GM12891 (cell line): Measurements from ENCODE around the gene CRB3.

Experiments used
- DNase-seq: peaks from one replicate; pipeline ENCODE4 v3.0.0; 2011; ENCODE audit warnings: low spot score; ENCODE audit not compliant: insufficient read length
- FAIRE-seq: peaks from 2 replicates; lab custom pipeline; 2011; peaks lifted over from hg19 to GRCh38; lab: Jason Lieb, UNC
- PAX5 ChIP-seq: IDR thresholded peaks from 2 replicates; pipeline ENCODE4 v1.6.1; 2011; ENCODE audit warnings: low read length, moderate library complexity, mild to moderate bottlenecking; ENCODE audit not compliant: insufficient read depth, severe bottlenecking
- POLR2A ChIP-seq: IDR thresholded peaks from 2 replicates; pipeline ENCODE4 v1.6.1; 2011; ENCODE audit warnings: low read depth, low read length, control low read depth
- POLR2AphosphoS5 ChIP-seq: IDR thresholded peaks from 2 replicates; pipeline ENCODE4 v1.6.1; 2011; ENCODE audit warnings: low read depth, low read length, control low read depth
- POU2F2 ChIP-seq: IDR thresholded peaks from 2 replicates; pipeline ENCODE4 v1.6.1; 2011; ENCODE audit warnings: low read depth, mild to moderate bottlenecking, control low read depth, low read length, moderate library complexity
- SPI1 ChIP-seq: IDR thresholded peaks from 2 replicates; pipeline ENCODE4 v1.6.1; 2011; ENCODE audit warnings: low read depth, low read length, control low read depth
- TAF1 ChIP-seq: IDR thresholded peaks from 2 replicates; pipeline ENCODE4 v1.6.1; 2011; ENCODE audit warnings: low read depth, low read length, control low read depth

The CRB3 gene

DNA sequence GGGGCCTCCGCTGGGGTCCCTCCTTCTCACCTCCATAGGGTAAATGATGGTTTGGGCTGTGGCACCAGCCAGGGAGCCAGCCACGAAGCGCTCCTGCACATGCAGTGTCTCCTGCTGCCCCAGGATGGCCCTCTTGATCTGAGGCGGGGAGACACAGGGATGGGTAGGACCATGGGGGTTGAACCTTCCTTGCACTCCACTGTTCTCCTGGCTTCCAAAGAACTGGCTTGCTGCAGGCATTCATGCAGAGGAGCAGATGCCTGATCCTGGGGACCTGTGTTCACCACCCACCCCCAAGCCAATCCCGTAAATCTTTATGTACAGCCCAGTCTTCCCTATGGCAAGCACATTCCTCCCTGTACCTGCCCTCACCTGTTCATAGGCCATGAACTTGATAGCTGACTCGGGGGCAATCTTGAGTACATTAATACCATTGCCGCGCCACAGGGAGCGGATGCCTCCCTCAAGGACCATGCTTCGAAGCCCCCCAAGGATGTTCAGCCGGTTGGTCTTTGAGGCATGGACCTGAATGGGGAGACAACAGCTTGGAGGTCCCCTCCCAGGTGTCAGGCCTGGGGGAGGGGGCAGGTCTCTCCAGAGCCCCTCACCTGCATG, 10.0 kb upstream of the CRB3 start:
- no peak for FAIRE-seq

DNA sequence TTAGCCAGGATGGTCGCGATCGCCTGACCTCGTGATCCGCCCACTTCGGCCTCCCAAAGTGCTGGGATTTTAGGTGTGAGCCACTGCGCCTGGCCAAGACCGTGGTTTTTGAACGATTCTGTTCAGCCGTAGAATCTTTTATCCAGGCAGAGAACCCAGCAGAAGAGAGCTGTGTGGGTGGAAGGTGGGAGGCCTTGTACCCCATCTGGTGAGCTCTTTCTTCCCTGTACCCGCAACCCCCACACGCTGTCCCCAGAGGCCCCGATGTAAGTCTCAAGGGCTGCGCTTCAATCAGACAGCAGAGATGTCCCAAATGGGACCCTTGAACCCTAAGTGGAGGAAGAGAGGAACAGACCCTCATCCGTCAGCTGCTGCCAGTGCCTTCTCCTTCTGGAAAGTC, 8.1 kb upstream of the CRB3 start:
- no peak for TF ChIP-seq PAX5
- no peak for TF ChIP-seq SPI1
- no peak for TF ChIP-seq POU2F2
- TF ChIP-seq POLR2AphosphoS5 = no peak
- TF ChIP-seq POLR2A = no peak
- no peak for TF ChIP-seq TAF1
- no peak for FAIRE-seq

More for the DNA sequence above, 10.0 kb upstream of the CRB3 start:
- TF ChIP-seq POLR2AphosphoS5 = no peak
- TF ChIP-seq TAF1 = no peak
- TF ChIP-seq SPI1 = no peak
- no peak for DNase-seq

DNA sequence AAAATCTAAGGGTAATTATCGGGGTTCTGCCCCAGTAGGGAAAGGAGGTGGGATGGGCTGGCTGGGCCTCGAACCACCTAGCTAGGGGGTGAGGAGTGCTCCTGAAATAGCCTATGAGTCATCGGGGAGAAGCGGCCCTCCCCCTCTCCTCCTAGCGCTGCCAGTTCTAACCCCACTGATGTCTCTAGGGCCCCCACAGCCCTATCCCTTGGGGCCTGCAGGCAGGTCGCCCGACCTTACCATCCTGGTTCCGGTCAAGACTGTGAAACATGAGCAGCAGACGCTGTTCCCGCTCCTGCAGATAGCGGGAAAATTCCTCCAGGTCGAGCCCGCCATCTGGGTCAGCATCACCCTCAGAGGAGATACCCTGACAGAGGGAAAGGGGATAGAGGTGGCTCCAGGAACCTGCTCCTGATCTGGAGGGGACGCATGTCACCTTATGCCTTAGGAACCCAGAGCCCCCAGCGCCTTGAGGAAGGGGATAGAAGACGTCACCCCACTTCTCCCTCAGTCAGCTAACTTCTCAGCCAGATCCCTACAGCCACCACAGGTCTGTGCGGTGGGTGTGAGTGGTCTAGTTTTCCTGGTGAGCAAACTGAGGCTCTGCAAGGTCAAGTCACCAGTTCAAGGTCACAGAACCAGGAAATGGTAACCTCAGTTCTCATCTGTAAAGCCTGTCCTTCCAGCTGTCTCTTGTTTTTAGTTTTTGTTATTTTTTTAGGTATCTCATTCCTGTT, 5.9 kb upstream of the CRB3 start:
- DNase-seq (no peak), FAIRE-seq (peak; percentile 69)
- TF ChIP-seq TAF1 (no peak), PAX5 (no peak), POU2F2 (no peak), POLR2AphosphoS5 (no peak), SPI1 (no peak), POLR2A (no peak)

More for the DNA sequence above, 8.1 kb upstream of the CRB3 start:
- no peak for DNase-seq

DNA sequence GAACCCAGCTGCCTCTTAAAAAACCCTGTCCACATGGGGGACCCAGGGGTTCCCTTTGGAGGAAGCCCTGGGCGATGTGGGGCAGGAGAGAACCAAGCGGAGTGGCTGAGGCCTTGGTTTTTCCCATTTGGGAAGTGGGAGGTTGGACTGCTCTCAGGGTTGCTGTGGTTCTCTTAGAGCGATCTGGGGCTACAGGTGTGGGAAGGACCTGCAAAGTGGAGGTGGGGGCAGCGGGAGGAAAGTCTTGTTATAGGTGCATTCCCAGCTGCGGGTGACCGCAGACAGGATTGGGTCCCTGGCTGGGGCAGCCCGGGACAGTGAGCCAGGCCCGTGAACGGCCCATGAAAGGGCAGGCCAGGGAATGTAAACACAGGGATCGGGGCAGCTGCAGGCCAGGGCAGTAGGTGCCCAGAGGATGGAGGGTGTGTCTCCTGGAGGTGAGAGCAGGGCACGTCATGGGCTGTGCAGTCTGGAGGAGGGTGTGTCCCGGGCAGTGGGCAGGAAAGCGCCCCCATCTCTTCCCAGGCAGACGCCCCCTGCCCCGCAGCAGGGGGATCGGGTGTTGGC, 5.3 kb upstream of the CRB3 start:
- DNase-seq (no peak), FAIRE-seq (peak; percentile 23)
- TF ChIP-seq SPI1 (no peak), PAX5 (no peak), TAF1 (no peak), POU2F2 (no peak), POLR2AphosphoS5 (no peak), POLR2A (no peak)

DNA sequence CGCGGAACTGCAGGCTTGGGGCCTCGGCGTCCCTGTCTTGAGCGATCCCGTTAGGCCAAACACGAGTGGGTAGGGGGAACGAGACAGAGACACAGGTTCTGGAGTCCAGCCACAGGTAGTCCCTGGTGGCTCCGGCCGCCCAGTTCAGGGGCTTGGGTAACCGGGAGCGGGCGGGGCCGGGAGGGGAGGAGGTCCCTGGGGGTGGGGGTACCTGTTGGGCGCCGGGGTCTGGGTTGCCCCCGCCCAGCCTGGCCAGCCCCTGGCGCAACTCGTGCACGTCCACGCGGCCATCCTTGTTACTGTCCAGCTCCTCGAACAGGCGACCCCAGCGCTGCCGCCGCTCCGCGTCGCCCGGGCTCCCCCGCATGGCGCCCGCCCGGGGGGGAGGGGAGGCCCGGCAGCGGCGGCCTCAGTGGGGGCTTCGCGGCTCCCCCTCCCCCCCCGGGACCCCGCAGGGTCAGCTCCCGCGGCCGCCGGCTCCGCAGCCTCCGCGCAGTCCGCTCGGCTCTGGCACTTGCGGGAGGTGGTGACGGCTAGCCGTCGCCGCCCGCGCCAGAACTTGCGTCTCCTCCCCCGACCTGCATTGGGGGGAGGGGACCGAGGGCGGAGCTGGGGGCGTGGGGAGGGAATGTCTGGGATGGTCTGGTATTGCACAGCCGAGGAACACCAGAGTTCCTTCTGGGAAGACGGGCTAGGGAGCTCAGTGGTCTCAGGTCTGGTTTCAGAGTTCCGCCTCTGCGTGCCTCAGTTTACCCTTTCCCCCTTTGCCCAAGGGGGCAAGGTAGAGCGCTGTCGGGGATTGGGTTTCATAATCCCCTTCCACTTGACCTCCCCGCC, 4.6 kb upstream of the CRB3 start, which contains the start of gene SLC25A23:
Gene SLC25A23, minus strand, starts transcription at position 531 of the 837 bp plus-strand sequence. Its CDS starts 164 bp downstream, at position 367.
- DNase-seq (peak; percentile 93), FAIRE-seq (peak; percentile 9)
- TF ChIP-seq TAF1 (no peak), POLR2A (no peak), POU2F2 (0 out of 2 replicates have a peak, but pooled peaks have one; percentile 51), SPI1 (no peak)

DNA sequence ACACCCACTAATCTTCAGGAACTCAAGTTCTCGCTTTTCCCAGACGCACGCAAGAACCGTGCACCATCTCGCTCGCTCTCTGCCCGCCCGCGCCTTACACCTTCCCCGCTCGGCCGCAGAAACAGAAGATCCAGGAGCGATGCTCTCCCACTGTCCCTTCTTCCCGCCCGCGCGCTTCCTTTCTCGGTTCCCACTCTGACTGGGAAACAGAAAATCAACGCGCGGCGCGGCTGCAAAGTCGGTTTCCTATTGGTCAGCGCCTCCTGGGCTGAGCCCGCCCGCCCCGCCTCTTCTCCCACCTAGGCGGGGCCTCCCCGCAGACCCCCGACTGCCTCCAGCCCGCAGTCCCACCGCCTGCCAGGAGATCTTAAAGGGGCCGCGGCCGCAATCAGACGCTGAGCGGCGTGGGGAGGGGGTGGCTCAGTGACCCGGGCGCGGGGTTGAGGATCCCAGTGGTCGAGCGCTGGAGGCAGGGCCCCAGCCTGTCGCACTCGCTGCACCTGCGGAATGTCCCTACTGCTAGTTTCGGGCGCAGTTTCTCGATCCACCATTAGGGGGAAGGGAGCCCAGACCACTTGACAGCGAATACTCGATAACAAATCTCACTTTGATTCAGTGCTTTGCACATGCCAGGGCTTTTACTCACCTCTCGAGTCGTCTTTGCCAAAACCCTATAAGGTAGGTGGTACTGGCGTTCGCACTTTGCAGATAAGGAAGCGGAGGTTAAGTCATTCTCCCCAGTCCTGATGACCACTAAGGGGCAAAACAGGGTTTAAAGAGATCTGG, 3.8 kb upstream of the CRB3 start:
- FAIRE-seq = peak; percentile 99
- TF ChIP-seq POLR2AphosphoS5 = no peak
- no peak for TF ChIP-seq POU2F2
- TF ChIP-seq PAX5 = no peak
- no peak for TF ChIP-seq SPI1
- peak; percentile 73 for TF ChIP-seq POLR2A
- peak; percentile 49; the same call in 1 of the 2 replicates for TF ChIP-seq TAF1
- DNase-seq = peak; percentile 94

DNA sequence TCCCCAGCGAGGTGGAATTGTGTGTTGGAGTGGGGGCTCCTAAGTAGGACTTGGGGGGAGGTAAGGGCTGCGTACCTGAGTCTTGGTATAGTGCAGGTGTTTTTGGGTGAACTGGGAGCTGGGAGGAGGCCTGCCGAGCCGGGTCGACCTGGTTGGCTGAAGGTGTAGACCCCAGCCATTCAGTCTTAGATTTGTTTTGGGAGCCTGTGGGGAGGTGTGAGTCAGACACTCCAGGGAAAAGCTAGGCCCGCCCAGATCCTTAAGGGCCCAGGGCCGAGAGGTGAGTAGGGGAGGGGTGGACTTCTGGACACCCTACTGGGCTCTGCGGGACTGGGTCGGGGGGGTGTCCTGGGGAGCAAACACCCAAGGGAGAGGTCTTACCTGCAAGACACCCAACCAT, 935 bp downstream of the CRB3 start:
- TF ChIP-seq TAF1 (no peak), SPI1 (no peak)
- DNase-seq (no peak), FAIRE-seq (no peak)

DNA sequence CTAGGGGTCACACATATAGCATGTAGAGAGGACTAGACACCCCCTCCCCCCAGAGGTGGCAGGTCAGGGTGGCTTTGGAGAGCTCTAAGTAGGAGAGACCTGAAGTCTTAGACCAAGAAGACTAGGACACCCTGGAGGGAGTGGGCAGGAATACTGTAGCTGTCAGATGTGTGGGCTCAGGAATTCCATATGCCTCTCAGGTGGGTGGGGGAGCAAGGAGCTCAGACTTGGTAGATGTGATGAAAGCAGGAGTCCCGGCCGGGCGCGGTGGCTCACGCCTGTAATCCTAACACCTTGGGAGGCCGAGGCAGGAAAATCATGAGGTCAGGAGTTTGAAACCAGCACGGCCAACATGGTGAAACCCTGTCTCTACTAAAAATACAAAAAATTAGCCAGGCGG, 1.6 kb downstream of the CRB3 start:
- no peak for FAIRE-seq
- no peak for DNase-seq
- TF ChIP-seq POU2F2 (no peak), PAX5 (no peak), SPI1 (no peak), TAF1 (no peak), POLR2A (no peak), POLR2AphosphoS5 (no peak)
